Retinal pigment epithelial cell (primary cell): ENCODE measurements around the gene CMTM4.
A peak's percentile ranks its signal among the peaks of the same experiment; 100 is the strongest.

Experiments used
- DNase-seq: peaks from one replicate; pipeline ENCODE4 v3.0.0-alpha.2; 2010; ENCODE audit warnings: low read depth
- H3K4me3 ChIP-seq: 2 replicates; pipeline ENCODE4 v1.5.1; 2011; ENCODE audit warnings: mild to moderate bottlenecking, low read length, control low read depth, moderate library complexity
- TF ChIP-seq, protein P1 (sequence below): conservative IDR thresholded peaks from 2 replicates; pipeline ENCODE4 v1.5.1; 2011; ENCODE audit warnings: low read depth, low read length, control low read depth, inconsistent platforms

Gene CMTM4

DNA sequence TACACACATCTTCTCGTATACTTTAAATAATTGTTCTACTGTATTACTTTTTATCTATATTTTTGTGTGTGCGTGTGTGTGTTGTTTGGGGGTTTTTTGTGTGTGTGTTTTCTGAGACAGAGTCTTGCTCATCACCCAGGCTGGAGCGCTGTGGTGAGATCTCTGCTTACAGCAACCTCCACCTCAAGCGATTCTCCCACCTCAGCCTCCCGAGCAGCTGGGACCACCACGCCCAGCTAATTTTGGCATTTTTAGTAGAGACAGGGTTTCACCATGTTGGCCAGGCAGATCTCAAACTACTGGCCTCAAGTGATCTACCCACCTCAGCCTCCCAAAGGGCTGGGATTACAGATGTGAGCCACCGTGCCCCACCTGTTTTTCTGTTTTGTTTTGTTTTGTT, 1.5 kb upstream of the CMTM4 start:
- DNase-seq = no peak
- TF ChIP-seq, protein P1, sequence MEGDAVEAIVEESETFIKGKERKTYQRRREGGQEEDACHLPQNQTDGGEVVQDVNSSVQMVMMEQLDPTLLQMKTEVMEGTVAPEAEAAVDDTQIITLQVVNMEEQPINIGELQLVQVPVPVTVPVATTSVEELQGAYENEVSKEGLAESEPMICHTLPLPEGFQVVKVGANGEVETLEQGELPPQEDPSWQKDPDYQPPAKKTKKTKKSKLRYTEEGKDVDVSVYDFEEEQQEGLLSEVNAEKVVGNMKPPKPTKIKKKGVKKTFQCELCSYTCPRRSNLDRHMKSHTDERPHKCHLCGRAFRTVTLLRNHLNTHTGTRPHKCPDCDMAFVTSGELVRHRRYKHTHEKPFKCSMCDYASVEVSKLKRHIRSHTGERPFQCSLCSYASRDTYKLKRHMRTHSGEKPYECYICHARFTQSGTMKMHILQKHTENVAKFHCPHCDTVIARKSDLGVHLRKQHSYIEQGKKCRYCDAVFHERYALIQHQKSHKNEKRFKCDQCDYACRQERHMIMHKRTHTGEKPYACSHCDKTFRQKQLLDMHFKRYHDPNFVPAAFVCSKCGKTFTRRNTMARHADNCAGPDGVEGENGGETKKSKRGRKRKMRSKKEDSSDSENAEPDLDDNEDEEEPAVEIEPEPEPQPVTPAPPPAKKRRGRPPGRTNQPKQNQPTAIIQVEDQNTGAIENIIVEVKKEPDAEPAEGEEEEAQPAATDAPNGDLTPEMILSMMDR = no peak
- no peak overlapping the region for H3K4me3 ChIP-seq

DNA sequence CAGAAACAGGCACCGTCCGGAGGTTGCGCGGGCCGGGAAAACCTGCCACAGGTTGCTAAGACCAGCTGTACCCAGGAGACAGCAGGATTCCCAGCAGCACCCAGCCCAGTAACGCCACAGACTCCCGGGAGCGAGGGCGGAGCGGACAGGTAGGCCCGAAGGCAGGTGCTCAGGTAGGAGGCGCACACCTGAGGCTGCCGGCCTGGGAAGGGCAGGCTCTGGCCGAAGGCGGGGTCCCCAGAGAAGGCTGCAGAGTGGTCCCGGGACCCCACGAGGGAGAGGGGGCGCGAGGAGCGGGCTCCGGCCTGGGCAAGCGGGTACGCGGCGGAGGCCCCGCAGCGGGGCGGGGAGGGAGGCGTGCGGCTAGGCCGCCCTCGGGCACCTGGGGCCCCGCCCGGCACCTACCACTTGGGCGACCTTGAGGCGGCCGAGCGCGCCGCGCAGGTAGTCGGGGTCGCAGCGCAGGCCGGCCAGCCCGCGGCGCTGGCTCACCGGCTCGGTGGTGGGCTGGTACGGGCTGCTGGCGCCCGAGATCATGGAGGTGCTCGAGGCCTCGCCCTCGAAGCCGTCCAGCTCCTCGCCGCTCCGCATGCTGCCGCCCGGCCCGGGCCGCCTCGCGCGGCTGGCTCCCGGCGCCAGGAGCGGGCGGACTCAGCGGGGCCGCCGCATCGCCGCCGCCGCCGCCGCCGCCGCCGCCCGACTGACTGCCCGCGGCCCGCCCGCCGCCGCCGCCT, 441 bp downstream of the CMTM4 start:
- no peak for DNase-seq
- TF ChIP-seq, protein P1 = no peak

DNA sequence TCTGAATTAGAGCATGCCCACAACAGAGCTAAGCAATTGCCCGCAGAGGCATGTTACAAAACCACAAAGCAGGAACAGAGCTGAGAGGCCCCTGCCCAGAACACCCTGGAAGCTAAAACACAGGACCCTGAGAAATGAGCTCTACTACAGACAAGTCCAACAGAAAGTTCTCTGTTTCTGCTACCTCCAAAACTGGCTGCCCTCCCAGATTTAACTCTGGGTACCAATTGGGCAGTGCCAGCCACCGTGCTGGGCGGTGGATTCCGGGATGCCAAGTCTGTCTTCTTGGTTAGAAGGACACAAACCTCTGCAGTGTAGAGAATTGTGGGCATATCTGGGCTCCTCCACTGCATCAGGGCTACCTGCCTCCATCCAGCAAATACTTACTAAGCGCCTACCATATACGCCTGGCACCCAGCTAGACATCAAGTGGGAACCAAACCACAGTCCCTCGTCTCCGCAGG, 1.0 kb downstream of the CMTM4 start:
- H3K4me3 ChIP-seq = peak overlapping the region; percentile 64
- TF ChIP-seq, protein P1 = no peak
- DNase-seq = no peak

More for the DNA sequence above, 441 bp downstream of the CMTM4 start:
- H3K4me3 ChIP-seq = peak overlapping the region; percentile 64

DNA sequence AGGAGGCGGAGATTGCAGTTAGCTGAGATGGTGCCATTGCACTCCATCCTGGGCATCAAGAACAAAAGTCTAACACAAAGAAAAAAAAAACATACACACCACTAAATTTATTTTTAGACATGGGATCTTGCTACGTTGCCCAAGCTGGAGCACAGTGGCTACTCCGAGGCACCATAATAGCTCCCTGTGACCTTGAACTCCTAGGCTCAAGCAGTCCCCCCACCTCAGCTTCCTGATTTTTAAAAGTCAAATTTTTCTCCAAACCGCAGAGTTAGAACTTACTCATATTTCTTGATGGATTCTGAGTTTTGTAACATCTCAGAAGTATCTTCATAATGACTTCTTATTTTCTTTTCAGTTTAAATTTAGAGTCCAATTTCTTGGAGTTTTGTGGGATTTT, 3.4 kb downstream of the CMTM4 start:
- TF ChIP-seq, protein P1 = no peak
- H3K4me3 ChIP-seq = no peak overlapping the region
- no peak for DNase-seq

DNA sequence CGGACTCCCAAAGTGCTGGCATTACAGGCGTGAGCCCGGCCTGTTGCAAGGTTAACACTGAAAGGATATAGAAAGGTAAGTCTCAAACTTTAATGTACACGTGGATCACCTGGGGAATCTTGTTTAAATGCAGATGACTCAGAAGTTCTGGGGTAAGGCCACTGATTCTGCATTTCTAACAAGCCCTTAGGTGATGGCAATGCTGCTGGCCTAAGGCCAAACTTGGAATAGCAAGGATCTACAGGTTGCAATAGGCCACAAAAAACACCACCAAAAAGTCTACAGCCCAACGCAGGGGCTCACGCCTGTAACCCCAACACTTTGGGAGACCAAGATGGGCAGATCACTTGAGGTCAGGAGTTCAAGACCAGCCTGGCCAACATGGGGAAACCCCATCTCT, 4.2 kb downstream of the CMTM4 start:
- DNase-seq = no peak
- TF ChIP-seq, protein P1 = no peak
- H3K4me3 ChIP-seq = no peak overlapping the region

DNA sequence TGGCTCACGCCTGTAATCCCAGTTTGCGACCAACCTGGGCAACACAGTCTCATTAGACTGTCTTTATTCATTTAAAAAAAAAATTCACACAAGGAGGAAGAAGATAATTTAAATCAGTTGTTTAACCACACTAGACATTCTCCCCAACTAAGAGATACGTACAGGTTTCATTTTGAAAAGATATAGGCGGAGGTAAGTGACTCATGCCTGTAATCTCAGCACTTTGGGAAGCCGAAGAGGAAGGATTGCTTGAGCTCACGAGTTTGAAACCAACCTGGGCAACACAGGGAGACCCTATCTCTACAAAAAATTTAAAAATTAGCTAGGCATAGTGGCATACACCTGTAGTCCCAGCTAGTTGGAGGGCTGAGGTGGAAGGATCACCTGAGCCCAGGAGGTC, 5.3 kb downstream of the CMTM4 start:
- DNase-seq = no peak
- TF ChIP-seq, protein P1 = no peak
- H3K4me3 ChIP-seq = no peak overlapping the region
